Measurements from ENCODE around the gene NLGN3. TPM values are rescaled to one million over a fixed set of nuclear protein-coding genes. Genes with fewer than 3 reads are reported as not detected.
A peak's percentile ranks its signal among the peaks of the same experiment; 100 is the strongest.

NLGN3 gene
- total RNA-seq, 6 experiments from 2014 or later = 0.12 to 0.25 (median 0.14) TPM; not detected in 1

DNA sequence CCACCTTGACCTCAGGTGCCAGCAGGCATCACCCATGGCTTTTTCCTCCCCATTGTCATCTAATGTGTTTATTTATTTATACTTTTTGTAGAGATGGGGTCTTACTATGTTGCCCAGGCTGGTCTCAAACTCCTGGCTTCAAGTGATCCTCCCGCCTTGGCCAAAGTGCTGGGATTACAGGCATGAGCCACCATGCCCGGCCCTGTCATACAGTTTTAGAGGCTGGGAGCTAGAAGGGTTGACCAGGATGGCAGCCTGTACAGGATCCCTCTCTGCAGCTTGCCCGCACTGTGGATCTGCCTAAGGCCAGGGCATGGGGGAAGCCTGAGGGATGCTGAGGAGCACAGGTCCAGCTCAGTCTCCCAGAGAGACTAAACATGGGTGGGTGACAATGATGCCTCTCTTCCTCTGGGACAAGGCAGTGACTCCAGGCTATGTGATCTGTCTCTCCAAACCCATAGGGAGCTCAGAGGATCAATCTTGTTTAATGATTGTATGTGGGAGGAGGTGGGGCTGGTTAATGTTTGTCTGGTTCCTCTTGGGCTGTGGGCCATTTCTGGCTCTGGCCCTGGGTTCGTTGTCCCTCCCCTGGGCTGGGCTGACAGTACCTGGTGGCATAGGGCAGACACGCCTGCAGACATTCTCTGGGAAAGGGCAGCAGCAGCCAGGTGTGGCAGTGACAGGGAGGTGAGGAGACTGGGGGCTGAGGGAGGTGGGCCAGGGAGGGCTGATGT lies 70.1 kb downstream of the NLGN3 start:
- Histone ChIP-seq H3K36me3 (no peaks in the 10 kb centered on the region), H3K4me3 (peak overlapping the region; percentile 41 to 75 (median 68)), H3K9me3 (no peaks in the 10 kb centered on the region), H3K4me1 (peaks cover 0 to 37% (median 13%) of the 10 kb centered on the region in 4 donors), H3K27ac (peak overlapping the region; percentile 21 to 68 (median 67)), H3K27me3 (no peaks in the 10 kb centered on the region)
- DNase-seq = peak; percentile 86 to 93 (median 88)
- WGBS (ENCODE audit: insufficient coverage, low coverage, low lambda C conversion rate, missing lambda C conversion rate) = 12% methylated on average over 3 of the region's 5 CpGs
- intact Hi-C loops (cut with DNase I) = no loop called here
- TF ChIP-seq, protein P1, sequence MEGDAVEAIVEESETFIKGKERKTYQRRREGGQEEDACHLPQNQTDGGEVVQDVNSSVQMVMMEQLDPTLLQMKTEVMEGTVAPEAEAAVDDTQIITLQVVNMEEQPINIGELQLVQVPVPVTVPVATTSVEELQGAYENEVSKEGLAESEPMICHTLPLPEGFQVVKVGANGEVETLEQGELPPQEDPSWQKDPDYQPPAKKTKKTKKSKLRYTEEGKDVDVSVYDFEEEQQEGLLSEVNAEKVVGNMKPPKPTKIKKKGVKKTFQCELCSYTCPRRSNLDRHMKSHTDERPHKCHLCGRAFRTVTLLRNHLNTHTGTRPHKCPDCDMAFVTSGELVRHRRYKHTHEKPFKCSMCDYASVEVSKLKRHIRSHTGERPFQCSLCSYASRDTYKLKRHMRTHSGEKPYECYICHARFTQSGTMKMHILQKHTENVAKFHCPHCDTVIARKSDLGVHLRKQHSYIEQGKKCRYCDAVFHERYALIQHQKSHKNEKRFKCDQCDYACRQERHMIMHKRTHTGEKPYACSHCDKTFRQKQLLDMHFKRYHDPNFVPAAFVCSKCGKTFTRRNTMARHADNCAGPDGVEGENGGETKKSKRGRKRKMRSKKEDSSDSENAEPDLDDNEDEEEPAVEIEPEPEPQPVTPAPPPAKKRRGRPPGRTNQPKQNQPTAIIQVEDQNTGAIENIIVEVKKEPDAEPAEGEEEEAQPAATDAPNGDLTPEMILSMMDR (IDR thresholded peaks at IDR 0.05) = no peak
- peak; percentile 86 for TF ChIP-seq POLR2A (IDR thresholded peaks at IDR 0.05)
- peak; percentile 81 to 91 (median 82) for ATAC-seq

DNA sequence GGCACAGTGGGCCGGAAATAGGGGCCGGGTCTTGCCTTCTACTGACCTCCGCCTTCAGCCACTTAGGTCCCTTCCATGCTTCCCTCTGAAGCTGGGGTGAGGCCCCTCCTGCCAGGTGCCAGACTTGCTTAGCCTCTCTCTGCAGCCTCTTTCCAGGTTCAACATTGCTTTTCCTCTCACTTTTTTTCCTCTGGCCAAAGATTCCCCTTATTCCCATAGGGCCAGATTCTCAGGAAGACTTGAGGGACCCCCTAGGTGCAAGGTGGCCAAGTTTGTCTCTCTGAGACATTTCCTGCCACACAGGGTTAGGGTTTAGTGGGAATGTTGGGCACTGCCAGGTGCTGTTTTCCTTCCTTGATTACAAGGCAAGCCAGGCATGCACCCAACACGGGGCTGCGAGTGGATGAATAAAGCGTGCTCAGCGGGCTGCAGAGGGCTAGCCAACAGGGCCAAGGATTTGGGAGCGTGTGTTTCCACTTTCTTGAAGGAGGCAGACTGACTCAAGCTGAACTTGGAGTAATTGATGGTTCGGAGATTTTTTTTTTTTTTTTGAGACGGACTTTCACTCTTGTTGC lies 70.8 kb downstream of the NLGN3 start:
- peak; percentile 11 for TF ChIP-seq POLR2A (IDR thresholded peaks at IDR 0.05)
- TF ChIP-seq, protein P1 (IDR thresholded peaks at IDR 0.05) = no peak
- ATAC-seq (peak in 3 of 4 donors; percentile 0 to 12 (median 3)), DNase-seq (peak in 2 of 3 donors; percentile 33 to 45)
- H3K27ac ChIP-seq = peak overlapping the region in 2 of 3 donors; percentile 31 to 67
- WGBS (ENCODE audit: insufficient coverage, low coverage, low lambda C conversion rate, missing lambda C conversion rate) = 25% methylated on average over 10 of the region's 10 CpGs
- H3K4me1 ChIP-seq = peaks cover 0 to 37% (median 13%) of the 10 kb centered on the region in 4 donors
- H3K36me3 ChIP-seq = no peaks in the 10 kb centered on the region
- no peaks in the 10 kb centered on the region for H3K9me3 ChIP-seq
- H3K4me3 ChIP-seq = peak overlapping the region; percentile 41 to 75 (median 68)
- intact Hi-C loops (cut with DNase I) = no loop called here
- H3K27me3 ChIP-seq = no peaks in the 10 kb centered on the region

DNA sequence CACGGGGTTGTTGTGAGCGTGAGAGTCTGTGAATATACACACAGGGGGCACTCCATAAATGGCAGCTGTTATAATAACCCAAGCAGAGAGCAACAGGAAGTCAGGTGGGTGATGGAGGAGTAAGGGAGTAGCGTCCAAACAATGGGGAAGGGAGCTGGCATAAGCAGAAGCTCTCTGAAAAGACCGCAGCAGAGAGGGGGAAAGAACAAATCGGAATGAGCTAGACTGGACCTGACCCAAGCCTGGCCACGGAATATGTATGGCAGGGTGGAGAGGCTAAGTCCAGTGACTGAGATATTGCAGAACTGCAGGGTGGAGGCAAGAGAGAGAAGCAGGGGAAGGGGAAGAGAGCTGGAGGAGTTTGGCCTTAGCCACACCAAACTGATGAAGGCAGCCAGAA lies 71.8 kb downstream of the NLGN3 start:
- peaks cover 0 to 43% (median 13%) of the 10 kb centered on the region in 4 donors for H3K4me1 ChIP-seq
- no peaks in the 10 kb centered on the region for H3K9me3 ChIP-seq
- TF ChIP-seq POLR2A (IDR thresholded peaks at IDR 0.05) = no peak
- TF ChIP-seq, protein P1 (IDR thresholded peaks at IDR 0.05) = no peak
- H3K4me3 ChIP-seq = peak overlapping the region; percentile 41 to 75 (median 68)
- WGBS (ENCODE audit: insufficient coverage, low coverage, low lambda C conversion rate, missing lambda C conversion rate) = 15% methylated on average over 6 of the region's 6 CpGs
- peak overlapping the region; percentile 28 to 67 (median 31) for H3K27ac ChIP-seq
- H3K27me3 ChIP-seq = no peaks in the 10 kb centered on the region
- ATAC-seq (peak; percentile 7 to 29 (median 8)), DNase-seq (peak in 1 of 3 donors; percentile 57)
- intact Hi-C loops (cut with DNase I) = no loop called here
- H3K36me3 ChIP-seq = no peaks in the 10 kb centered on the region

DNA sequence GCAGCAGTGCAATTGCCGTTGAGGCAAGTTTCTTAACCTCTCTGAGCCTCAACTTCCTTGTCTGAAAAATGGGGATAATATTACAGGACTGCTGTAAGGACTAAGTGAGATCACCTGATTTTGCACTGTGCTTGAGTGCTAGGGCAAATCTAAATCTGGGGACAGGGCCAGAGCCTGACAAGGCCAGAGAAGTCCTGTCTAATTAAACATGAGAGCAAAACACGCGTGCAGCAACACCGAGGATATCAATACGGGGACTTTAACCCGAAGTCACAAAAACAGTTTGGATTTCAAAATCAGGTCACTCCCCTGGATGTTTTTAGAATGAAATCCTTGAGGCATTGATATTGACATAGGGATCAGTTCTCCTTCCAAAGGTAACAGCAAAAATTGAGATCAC lies 72.7 kb downstream of the NLGN3 start:
- peak; percentile 57 to 79 (median 77) for DNase-seq
- Histone ChIP-seq H3K27me3 (no peaks in the 10 kb centered on the region), H3K27ac (peak overlapping the region in 2 of 3 donors; percentile 20 to 67), H3K36me3 (no peaks in the 10 kb centered on the region), H3K4me3 (peak overlapping the region; percentile 41 to 75 (median 68)), H3K9me3 (no peaks in the 10 kb centered on the region), H3K4me1 (peaks cover 0 to 51% (median 13%) of the 10 kb centered on the region in 4 donors)
- TF ChIP-seq POLR2A (IDR thresholded peaks at IDR 0.05) = peak; percentile 14
- TF ChIP-seq, protein P1 (IDR thresholded peaks at IDR 0.05) = no peak
- peak; percentile 52 to 60 (median 58) for ATAC-seq
- intact Hi-C loops (cut with DNase I) = no loop called here
- WGBS (ENCODE audit: insufficient coverage, low coverage, low lambda C conversion rate, missing lambda C conversion rate) = 31% methylated on average over 6 of the region's 6 CpGs

Small RNA genes lying within 50 kb of the gene (small RNA-seq; reads per million reads assigned to genes)
- gene CXorf65 = 0 reads per million in 2 experiments

Other genes starting within 250 kb of the NLGN3 start
- gene TEX11, start 236.1 kb upstream of the NLGN3 start, total RNA-seq = under 1 TPM in 1 of 6 experiments, not detected in 5; 0.09 TPM
- not detected for gene SLC7A3, start 213.7 kb upstream of the NLGN3 start, total RNA-seq
- 10 to 100 TPM; 21.2 to 31.1 (median 24.1) TPM for gene SNX12, start 76.5 kb upstream of the NLGN3 start, total RNA-seq
- gene FOXO4, start 49.0 kb upstream of the NLGN3 start, total RNA-seq = 10 to 100 TPM in 2 of 6 experiments, 1 to 10 TPM in 4; 5.2 to 12.1 (median 8.5) TPM
- gene CXorf65, start 38.1 kb upstream of the NLGN3 start, total RNA-seq = not detected
- 1 to 10 TPM in 5 of 6 experiments, under 1 TPM in 1; 0.64 to 4.0 (median 1.7) TPM for gene IL2RG, start 33.3 kb upstream of the NLGN3 start, total RNA-seq
- 10 to 100 TPM in 5 of 6 experiments, 1 to 10 TPM in 1; 7.8 to 16.3 (median 12.5) TPM for gene MED12, start 26.2 kb upstream of the NLGN3 start, total RNA-seq
- 100 to 1,000 TPM; 120 to 329 (median 205) TPM for gene GJB1, start 78.4 kb downstream of the NLGN3 start, total RNA-seq
- gene ZMYM3, start 109.3 kb downstream of the NLGN3 start, total RNA-seq = 10 to 100 TPM in 3 of 6 experiments, 1 to 10 TPM in 3; 8.2 to 13.7 (median 10.1) TPM
- gene NONO, start 138.8 kb downstream of the NLGN3 start, total RNA-seq = 100 to 1,000 TPM in 2 of 6 experiments, 10 to 100 TPM in 4; 92.9 to 113 (median 98.4) TPM
- gene ITGB1BP2, start 156.9 kb downstream of the NLGN3 start, total RNA-seq = under 1 TPM; 0.31 to 0.92 (median 0.66) TPM
- gene TAF1, start 221.5 kb downstream of the NLGN3 start, total RNA-seq = 10 to 100 TPM in 5 of 6 experiments, 1 to 10 TPM in 1; 8.8 to 14.0 (median 12.3) TPM